GM12878 (cell line): ENCODE measurements around the gene CACUL1.

Experiments
- ATF3 ChIP-seq: IDR thresholded peaks from 2 replicates; pipeline ENCODE4 v1.6.1; 2011; ENCODE audit warnings: low read depth, mild to moderate bottlenecking, low read length, moderate library complexity, borderline replicate concordance; ENCODE audit errors: extremely low read depth
- BCLAF1 ChIP-seq: fragments of 450-650 bp; IDR thresholded peaks from 2 replicates; pipeline ENCODE4 v1.6.1; 2017; ENCODE audit warnings: antibody characterized with exemption, mild to moderate bottlenecking, moderate library complexity
- CTCF ChIP-seq, 3 experiments: IDR thresholded peaks in 2 of 3; conservative IDR thresholded peaks in 1 of 3; 2 replicates each; pipeline ENCODE4 v1.5.1; 2011; ENCODE audit warnings: low read depth in 3 of 3, low read length in 3 of 3, mild to moderate bottlenecking in 3 of 3, control low read depth in 2 of 3, moderate library complexity in 2 of 3, inconsistent platforms in 1 of 3, mixed read lengths in 1 of 3; ENCODE audit not compliant: control insufficient read depth in 2 of 3, insufficient read depth in 1 of 3; ENCODE audit errors: extremely low read depth in 1 of 3
- EP300 ChIP-seq, 2 experiments: fragments of 150-350 bp in 1 of 2; IDR thresholded peaks; 2 replicates each; pipeline ENCODE4 v1.6.1; 2011 to 2012; ENCODE audit warnings: low read depth in 2 of 2, low read length in 2 of 2, borderline replicate concordance in 1 of 2, improper control_type of control experiment in 1 of 2, inconsistent platforms in 1 of 2; ENCODE audit not compliant: control insufficient read depth in 1 of 2
- EZH2 ChIP-seq: IDR thresholded peaks from 2 replicates; pipeline ENCODE4 v1.6.1; 2012; ENCODE audit warnings: low read depth, mild to moderate bottlenecking, control low read depth, inconsistent platforms, low read length, borderline replicate concordance; ENCODE audit not compliant: control insufficient read depth
- HDAC2 ChIP-seq: fragments of 200-600 bp; sonication (generic); IDR thresholded peaks from 2 replicates; pipeline ENCODE4 v1.6.1; 2017
- JUNB ChIP-seq: IDR thresholded peaks from 2 replicates; pipeline ENCODE4 v1.6.1; 2016; ENCODE audit warnings: antibody characterized with exemption, mild to moderate bottlenecking
- MAX ChIP-seq: IDR thresholded peaks from 2 replicates; pipeline ENCODE4 v1.6.1; 2012; ENCODE audit warnings: low read depth, low read length, improper control_type of control experiment
- POLR2A ChIP-seq: IDR thresholded peaks from 2 replicates; pipeline ENCODE4 v1.6.1; 2011; ENCODE audit warnings: low read depth, mild to moderate bottlenecking, low read length
- SPI1 ChIP-seq: IDR thresholded peaks from 2 replicates; pipeline ENCODE4 v1.6.1; 2011; ENCODE audit warnings: low read depth, mild to moderate bottlenecking, low read length, moderate library complexity, borderline replicate concordance; ENCODE audit not compliant: insufficient read depth

GRCh38 chr10:118792526-118792925 is 37.8 kb upstream of the CACUL1 start:
- no peak for TF ChIP-seq ATF3
- TF ChIP-seq POLR2A = no peak
- no peak for TF ChIP-seq SPI1
- TF ChIP-seq CTCF (IDR thresholded peaks at IDR 0.05 in 2 of 3, conservative IDR thresholded peaks at IDR 0.05 in 1 of 3; ENCODE audit: control insufficient read depth in 2 of 3, extremely low read depth in 1 of 3, insufficient read depth in 1 of 3, low read depth in 3 of 3, low read length in 3 of 3) = no peak
- TF ChIP-seq EZH2 = no peak
- no peak for TF ChIP-seq JUNB
- no peak for TF ChIP-seq HDAC2
- TF ChIP-seq BCLAF1 = no peak
- TF ChIP-seq MAX = no peak
- TF ChIP-seq EP300 (IDR thresholded peaks at IDR 0.05; ENCODE audit: borderline replicate concordance in 1 of 2, control insufficient read depth in 1 of 2, low read depth in 2 of 2, low read length in 2 of 2) = no peak
